ENCODE results near the gene AFAP1.

The AFAP1 gene

GRCh38 chr4:7886007-7886973 lies 53.4 kb downstream of the AFAP1 start:
- DNase-seq (ENCODE audit: low spot score): no peak
- no peak for TF ChIP-seq CTCF (IDR thresholded peaks at IDR 0.05; ENCODE audit: extremely low read depth, missing control alignments)

GRCh38 chr4:7885216-7886006 lies 54.2 kb downstream of the AFAP1 start:
- no peak for TF ChIP-seq CTCF (IDR thresholded peaks at IDR 0.05; ENCODE audit: extremely low read depth, missing control alignments)
- DNase-seq (ENCODE audit: low spot score): no peak

- DNase-seq (ENCODE audit: low spot score): no peak
Measured at GRCh38 chr4:7880683-7881082, 59.0 kb downstream of the AFAP1 start.

GRCh38 chr4:7879127-7879526 lies 60.5 kb downstream of the AFAP1 start:
- TF ChIP-seq CTCF (IDR thresholded peaks at IDR 0.05; ENCODE audit: extremely low read depth, missing control alignments): no peak

More at GRCh38 chr4:7880683-7881082, 59.0 kb downstream of the AFAP1 start:
- TF ChIP-seq CTCF (IDR thresholded peaks at IDR 0.05; ENCODE audit: extremely low read depth, missing control alignments): no peak

GRCh38 chr4:7878323-7878722 lies 61.3 kb downstream of the AFAP1 start:
- TF ChIP-seq CTCF (IDR thresholded peaks at IDR 0.05; ENCODE audit: extremely low read depth, missing control alignments): no peak
- DNase-seq (ENCODE audit: low spot score): no peak

More at GRCh38 chr4:7879127-7879526, 60.5 kb downstream of the AFAP1 start:
- no peak for DNase-seq (ENCODE audit: low spot score)

GRCh38 chr4:7877176-7877575 lies 62.5 kb downstream of the AFAP1 start:
- no peak for TF ChIP-seq CTCF (IDR thresholded peaks at IDR 0.05; ENCODE audit: extremely low read depth, missing control alignments)
- DNase-seq (ENCODE audit: low spot score): no peak
